HG03103 (cell line): ENCODE data around the gene DCST2.

Source experiments
- ATAC-seq: cut with Tn5 transposase; IDR thresholded peaks from one replicate; pipeline ENCODE4 v1.9.1; 2021; ENCODE audit warnings: low read depth; ENCODE audit not compliant: unreplicated experiment

DCST2 gene

GRCh38 chr1:155070158-155070621 lies 36.6 kb upstream of the DCST2 start:
- ATAC-seq = no peak

DNA sequence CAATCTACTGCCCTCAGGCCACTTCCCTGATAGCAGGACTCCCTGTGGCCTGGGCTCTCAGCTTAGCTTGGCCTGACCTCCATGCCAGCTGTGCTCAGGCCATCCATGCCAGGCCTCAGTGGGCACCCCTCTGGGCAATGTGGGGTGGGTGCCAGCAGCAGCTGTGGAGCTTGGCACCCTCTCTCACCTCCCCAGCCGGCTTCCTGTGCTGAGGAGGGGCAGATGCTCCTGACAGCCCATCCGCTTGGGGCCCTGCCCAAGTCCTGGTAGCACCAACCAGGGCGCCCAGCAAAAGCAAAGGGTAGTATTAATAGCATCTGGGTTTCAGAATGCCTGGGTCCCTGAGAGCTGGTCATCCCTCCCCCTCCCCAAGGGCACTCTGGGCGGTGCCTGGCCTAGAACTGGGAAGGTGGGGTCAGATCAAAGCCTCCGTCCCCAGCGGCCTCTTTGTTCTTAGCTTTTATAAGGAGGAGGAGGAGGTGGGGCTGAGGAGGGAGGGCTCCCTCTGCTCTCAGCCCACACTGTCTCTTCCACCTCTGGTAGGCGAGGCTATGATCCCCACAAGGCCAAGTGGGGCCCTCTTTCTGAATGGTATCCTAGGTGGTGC lies 36.1 kb upstream of the DCST2 start:
- no peak for ATAC-seq

- ATAC-seq = no peak
Measured at GRCh38 chr1:155068599-155068998, 35.0 kb upstream of the DCST2 start.

GRCh38 chr1:155066777-155067176 lies 33.2 kb upstream of the DCST2 start:
- no peak for ATAC-seq

DNA sequence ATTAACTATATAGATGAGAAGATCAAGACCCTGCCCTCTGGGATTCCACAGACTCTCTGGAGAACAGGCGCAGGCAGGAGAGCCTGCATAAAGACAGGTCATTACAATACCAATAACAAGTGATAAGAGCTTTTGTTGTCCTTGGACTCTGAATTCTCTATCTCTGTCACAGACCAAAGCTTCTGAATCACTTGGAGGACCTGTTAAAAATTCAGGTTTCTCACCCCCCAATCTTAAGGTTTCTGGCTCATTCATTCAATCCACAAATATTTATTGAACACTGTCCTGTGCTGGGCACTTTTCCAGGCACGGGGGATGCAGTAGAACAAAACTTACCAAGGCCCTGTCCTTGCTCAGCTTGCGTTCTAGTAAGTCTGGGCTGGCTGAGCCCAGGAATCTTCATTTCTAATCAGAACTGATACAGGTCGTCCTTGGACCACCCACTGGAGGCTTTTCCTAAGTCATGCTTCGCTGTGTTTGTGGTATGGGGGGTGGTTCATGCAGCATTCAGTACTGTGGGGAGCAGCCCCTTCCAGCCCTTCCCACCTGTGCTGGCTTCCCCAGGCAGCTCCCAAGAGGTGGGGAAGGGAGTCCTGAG lies 31.4 kb upstream of the DCST2 start:
- no peak for ATAC-seq

GRCh38 chr1:155064111-155064831 lies 30.7 kb upstream of the DCST2 start:
- ATAC-seq = no peak

- peak; percentile 80 for ATAC-seq
Measured at GRCh38 chr1:155063550-155064110, 30.0 kb upstream of the DCST2 start, which contains the start of gene EFNA4. Gene EFNA4, plus strand, starts transcription at chr1:155063740. Its CDS starts 84 bp downstream, at chr1:155063824.

DNA sequence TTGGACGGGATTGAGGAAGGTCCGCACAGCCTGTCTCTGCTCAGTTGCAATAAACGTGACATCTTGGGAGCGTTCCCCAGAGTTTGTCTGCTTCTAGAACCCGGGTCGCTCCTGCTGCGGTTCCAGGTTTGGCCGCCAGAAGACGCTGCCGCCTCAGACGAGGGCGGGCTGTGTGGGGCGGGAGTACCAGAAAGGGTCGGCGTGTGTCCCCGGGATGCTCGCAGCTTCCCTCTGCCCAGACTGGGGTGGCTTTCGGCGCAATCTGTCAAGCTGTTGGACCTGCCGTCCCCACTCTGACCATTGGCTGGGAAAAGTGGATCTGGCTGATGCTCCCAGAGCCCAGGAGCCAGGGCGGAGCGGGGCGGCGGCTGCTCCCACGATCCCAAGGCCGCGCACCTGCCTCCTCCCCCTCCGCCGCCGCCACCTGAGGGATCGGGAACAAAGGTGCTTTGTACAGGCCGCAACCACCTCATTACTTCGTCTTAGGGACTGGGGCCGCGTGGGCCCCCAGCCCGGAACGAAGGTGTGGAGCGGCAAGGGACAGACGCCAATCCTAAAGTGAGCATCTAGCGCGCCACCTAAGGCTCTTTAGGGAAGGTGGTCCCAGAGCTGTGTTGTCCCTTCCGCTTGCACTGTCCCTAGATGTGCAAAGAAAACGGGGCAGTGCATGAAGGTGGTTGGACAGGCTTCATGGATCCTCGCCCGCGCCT lies 29.3 kb upstream of the DCST2 start:
- no peak for ATAC-seq

- ATAC-seq = no peak
Measured at GRCh38 chr1:155062151-155062686, 28.6 kb upstream of the DCST2 start.

- ATAC-seq = no peak
Measured at GRCh38 chr1:155061381-155062150, 28.0 kb upstream of the DCST2 start.

- ATAC-seq = no peak
Measured at GRCh38 chr1:155060736-155061135, 27.2 kb upstream of the DCST2 start.

- no peak for ATAC-seq
Measured at GRCh38 chr1:155057788-155058211, 24.2 kb upstream of the DCST2 start.

DNA sequence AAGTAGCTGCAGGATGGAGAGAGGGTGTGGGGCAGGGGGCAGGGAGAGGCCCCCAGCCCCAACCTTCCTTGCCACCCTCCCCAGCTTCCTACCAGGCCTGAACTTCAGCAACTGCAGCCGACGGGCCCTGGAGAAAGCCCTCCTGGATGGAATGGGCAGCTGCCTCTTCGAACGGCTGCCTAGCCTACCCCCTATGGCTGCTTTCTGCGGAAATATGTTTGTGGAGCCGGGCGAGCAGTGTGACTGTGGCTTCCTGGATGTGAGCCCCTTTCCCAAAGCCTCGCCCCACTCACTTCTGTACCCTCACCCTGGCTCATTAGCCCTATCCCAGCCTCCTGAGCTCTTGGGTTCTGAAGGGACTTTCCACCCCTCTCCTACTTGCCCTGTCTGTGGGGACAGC lies 23.5 kb upstream of the DCST2 start:
- no peak for ATAC-seq

DNA sequence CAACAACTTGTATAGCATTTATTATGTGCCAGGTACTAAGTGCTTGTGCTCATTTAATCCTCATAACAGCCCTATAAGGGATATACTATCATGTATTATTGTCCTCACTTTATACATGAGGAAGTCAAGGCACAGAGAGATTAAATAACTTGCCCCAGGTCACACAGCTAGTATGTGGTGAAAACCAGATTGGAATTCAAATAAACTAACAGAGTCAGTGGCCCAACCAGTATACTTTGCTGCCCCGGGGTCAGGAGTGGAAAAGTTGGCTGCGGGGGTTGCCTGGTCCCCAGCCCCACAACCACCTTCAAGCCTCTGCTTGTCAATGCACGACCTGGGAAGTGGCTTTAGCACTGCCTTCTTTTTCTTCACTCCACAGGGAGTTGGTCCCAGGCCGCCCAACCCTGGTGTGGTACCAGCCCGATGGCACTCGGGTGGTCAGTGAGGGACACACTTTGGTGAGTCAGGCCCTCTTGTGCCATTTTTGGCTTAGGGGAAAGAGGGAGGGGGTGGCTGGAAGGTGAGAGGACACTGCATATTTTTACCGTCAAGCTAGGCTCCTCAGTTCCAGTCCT lies 20.0 kb upstream of the DCST2 start:
- no peak for ATAC-seq

GRCh38 chr1:155052439-155053395 lies 19.1 kb upstream of the DCST2 start:
- no peak for ATAC-seq

- ATAC-seq = no peak
Measured at GRCh38 chr1:155051777-155052398, 18.3 kb upstream of the DCST2 start.

DNA sequence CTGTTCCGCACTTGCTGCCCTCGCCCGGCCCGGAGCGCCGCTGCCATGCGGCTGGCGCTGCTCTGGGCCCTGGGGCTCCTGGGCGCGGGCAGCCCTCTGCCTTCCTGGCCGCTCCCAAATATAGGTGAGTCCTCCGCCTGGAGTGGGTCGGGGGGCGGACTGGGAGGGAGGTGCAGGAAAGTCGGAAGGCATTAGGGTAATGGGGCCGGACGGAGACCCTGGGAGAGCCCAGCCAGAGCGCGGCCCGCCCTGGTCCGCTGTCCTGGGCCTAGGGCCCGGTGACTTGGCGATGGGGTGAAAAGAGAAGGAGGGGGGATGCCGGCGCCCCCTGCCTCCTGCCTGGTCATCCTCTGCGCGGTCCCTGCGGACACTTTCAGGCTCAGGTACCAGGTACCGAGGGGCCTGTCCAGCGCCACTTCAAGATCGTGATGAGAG lies 17.8 kb upstream of the DCST2 start:
- no peak for ATAC-seq
